GM19468 (cell line): ENCODE measurements around the gene SUSD3.

ENCODE experiments used
- ATAC-seq: cut with Tn5 transposase; IDR thresholded peaks from one replicate; pipeline ENCODE4 v1.9.1; 2021; ENCODE audit warnings: mild to moderate bottlenecking, moderate library complexity, moderate number of reproducible peaks; ENCODE audit not compliant: unreplicated experiment; ENCODE audit errors: extremely low read depth

Gene SUSD3

GRCh38 chr9:93066978-93067603 lies 8.6 kb downstream of the SUSD3 start:
- ATAC-seq: no peak

DNA sequence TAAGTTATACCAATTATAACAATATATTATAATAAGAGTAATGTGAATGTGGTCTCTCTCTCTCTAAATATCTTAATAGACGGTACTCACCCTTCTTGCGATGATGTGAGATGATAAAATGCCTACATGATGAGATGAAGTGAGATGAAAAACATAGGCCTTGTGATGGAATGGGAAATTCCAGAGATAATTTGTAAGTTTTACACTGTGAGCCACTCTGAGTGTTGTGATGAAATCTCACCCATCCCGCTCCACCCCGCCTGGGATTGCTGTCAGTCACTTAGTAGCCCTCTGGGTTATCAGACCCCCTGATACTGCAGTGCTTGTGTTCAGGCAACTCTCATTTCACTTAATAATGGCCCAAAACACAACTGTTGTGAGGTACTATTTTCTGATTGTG lies 10.5 kb downstream of the SUSD3 start:
- no peak for ATAC-seq

GRCh38 chr9:93071464-93071863 lies 13.0 kb downstream of the SUSD3 start:
- ATAC-seq: no peak

DNA sequence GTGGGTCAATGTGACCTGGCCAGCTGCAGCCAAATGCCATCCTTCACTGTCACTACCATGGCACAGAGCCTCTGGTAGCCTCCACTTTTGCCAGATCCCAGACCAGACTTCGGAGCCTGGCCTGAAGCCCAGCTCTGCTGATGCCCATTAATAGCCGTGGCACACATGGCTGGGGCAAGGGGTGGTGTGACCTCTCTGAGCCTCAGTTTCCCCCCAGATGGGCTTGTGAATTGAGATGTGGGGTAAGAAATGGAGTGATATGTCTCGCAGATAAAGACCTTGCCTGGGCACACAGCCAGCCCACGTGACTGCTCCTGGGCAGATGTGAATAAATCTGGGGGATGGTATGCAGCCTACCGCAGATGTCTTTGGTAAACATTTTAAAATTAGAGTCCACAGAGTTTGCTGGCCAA lies 13.9 kb downstream of the SUSD3 start:
- ATAC-seq: no peak

GRCh38 chr9:93076101-93076791 lies 17.7 kb downstream of the SUSD3 start:
- ATAC-seq: no peak

DNA sequence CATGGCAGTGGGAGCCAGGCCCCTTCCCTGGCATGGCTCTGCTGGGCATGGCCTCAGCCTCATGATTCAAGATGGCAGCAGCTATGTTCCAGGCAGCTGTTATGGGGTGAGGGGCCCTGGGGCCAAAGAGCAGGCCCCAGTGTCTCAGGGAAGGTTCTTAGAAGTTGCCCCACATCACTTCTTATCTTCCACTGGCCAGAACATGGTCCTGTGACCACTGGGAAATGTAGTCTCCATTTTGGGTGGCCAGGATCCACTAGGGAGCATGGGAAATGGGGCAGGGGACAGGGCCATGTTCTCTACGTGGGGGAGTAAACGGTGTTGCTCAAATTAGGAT lies 18.3 kb downstream of the SUSD3 start:
- no peak for ATAC-seq

DNA sequence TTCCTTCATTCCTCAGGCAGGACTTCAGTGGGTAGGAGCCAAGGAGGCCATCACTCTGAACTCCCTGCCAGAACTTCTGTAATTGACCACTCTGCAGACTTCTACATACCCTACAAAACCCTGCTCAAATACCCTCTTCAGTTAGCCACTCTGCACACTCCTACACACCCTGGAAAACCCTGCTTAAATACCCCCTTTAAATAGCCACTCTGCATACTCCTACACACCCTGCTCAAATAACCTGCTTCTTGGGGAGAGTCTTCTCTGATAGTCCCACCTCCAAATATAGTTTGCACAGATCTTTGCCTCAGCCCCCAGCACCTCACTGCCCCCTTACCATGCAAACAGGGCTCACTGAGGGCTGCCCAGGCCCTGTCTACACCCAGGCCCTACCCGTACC lies 18.9 kb downstream of the SUSD3 start:
- no peak for ATAC-seq

GRCh38 chr9:93077811-93078210 lies 19.3 kb downstream of the SUSD3 start:
- ATAC-seq: no peak

GRCh38 chr9:93079371-93079770 lies 20.9 kb downstream of the SUSD3 start:
- no peak for ATAC-seq

DNA sequence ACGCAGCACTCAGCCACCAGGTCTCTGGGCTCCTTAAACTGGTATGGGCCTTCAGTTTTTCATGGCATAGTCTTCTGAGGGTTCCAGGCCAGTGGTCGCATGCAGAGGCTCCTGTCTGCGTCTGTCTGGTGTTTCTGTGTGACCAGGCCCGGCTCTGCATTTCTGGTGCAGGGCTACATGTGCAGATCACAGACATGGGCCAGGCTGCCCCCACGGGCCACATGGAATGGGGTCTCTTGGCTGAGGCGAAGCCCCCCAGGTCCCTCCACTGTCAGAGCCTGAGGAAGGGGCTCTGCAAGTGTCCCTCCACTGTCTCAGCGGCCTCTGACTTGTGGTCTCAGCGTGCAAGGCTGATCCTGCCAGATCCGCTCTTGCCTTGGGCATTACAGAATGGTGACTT lies 21.9 kb downstream of the SUSD3 start:
- ATAC-seq: no peak

DNA sequence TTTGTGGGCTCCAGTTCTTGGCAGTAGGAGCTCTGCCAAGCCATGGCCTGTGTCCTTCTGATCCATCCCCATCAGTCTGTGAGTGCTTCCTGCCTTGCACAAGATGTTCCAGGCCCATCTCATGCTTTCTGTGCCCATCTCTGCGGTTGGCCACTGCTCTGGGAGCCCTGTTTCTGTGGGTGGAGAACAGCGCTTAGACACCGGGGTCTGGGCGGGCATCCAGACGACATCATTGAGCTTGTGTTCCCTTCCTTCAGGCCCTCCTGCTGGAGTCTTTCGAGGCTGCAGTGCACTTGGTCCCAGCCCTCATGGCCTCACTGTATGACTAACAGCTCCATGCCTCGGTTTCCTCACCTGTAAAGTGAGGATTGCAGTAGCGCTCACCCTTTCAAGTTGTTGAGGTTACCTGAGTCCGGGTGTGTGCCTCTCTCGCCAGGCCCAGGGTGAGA lies 22.6 kb downstream of the SUSD3 start:
- ATAC-seq: no peak

DNA sequence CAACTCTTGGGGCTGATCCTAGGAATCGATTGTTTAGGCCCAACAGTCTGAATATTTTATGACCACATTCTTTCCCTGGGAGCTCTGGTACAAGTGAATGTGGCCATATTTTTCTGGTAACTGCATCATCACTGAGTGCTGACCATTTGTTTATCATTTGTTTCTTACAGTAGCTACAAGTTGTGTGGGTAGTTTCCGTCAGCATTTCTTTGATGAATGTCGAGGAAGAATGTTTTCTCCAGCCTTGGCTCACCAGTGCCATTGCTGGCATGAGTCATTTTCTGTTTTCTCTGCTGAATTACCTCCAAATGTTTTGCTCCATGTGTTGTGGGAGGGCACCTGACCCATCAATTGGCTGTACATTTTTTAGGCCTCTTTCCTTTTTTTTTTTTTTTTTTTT lies 23.4 kb downstream of the SUSD3 start:
- no peak for ATAC-seq

DNA sequence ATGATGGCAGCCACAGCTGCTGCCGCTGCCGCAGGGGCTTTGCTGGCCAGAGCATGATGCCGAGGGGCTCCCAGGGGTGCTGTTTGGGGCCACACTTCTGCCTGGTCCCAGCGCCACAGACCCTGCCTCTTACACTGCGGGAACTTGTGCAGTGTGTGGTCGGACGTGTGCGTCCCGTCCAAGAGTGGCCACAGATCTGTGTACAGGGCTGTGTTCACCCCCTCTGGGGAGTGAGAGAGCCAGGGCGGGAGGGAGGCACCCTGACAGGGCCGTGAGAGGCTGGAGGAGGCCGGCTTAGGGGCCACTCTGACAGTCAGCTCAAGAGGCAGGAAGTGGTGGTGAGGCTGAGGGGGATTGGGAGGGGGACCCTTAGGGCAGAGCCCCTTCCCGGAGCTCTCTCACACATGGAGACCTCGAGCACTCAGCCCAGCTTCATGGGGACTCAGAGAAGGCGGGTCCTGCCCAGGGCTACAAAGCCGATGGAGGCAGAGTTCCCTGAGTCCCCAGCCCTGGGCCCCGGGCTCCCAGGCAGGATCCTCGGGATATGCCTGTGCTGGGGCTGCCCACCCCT lies 24.4 kb downstream of the SUSD3 start:
- no peak for ATAC-seq

DNA sequence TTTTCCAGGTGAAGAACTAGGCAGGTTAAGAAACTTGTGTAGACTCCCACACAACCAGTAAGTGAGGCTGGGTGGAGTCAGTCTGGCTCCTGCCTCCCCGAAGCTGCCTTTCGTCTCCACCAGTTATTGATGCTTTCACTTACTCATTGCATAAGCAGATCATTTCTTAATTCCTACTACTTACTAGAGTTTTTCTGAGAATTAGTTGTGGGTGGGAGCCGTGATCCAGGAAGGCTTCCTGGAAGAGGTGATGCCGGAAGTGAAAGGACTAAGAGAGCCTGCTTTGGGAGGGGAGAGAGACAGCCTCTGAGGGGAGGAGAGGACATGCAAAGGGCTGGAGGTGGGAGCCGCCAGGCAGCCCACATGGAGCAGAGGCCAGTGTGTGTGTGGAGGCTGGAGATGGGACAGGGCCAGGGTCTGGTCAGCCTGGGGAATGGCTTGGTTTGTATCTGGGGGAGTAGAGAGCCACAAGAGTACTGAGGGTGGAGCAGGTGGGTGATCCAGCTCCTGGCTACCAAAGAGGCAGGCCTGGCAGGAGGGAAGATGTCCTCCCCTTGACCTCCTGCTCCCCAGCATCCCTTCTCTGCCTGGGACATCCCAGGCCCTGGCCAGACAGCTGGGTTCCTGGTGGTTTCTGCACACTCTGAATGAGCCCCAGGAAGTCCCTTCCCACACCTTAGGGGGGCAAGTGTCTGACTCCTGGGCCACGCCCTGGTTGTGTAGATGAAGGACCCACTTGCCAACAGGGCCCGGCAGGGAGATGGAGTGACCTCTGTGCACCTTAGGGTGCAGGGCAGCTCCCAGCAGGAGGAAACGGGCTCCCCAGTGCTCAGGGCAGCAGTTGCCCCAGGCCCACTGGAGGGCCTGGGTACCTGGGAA lies 25.3 kb downstream of the SUSD3 start:
- no peak for ATAC-seq

DNA sequence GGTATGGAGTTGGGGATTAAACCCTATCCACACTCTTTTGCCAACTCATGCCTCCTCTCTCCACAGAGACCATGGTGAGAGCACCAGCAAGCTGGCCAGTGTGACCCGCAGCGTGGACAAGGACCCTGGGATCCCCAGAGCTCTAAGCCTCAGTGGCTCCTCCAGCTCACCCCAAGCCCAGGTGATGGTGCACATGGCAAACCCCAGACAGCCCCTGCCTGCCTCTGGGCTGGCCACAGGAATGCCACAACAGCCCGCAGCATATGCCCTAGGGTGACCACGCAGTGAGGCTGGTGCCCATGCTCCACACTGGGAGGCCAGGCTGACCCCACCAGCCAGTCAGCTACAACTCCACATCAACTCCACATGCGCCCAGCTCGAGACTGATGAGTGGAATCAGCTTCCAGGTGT lies 26.0 kb downstream of the SUSD3 start:
- no peak for ATAC-seq

DNA sequence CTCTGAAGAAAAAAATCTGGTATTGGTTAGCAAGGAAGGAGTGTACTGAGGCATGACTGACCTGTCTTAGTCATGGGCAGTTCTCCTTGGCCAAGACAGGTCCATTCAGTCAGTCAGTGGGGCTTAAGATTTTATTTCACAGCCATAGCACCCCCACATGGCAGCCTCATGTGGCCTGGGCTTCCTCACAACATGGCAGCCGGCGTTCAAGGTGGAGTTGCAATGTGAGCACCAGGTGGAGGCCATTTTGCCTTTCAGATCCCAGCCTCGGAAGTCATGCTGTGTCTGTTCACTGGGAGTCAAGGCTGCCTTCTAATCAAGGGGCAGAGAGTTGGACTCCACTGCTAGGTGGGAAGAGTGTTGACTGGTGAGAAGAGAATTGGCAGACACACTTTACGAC lies 27.2 kb downstream of the SUSD3 start:
- ATAC-seq: no peak

GRCh38 chr9:93086447-93087224 lies 28.1 kb downstream of the SUSD3 start:
- ATAC-seq: no peak

DNA sequence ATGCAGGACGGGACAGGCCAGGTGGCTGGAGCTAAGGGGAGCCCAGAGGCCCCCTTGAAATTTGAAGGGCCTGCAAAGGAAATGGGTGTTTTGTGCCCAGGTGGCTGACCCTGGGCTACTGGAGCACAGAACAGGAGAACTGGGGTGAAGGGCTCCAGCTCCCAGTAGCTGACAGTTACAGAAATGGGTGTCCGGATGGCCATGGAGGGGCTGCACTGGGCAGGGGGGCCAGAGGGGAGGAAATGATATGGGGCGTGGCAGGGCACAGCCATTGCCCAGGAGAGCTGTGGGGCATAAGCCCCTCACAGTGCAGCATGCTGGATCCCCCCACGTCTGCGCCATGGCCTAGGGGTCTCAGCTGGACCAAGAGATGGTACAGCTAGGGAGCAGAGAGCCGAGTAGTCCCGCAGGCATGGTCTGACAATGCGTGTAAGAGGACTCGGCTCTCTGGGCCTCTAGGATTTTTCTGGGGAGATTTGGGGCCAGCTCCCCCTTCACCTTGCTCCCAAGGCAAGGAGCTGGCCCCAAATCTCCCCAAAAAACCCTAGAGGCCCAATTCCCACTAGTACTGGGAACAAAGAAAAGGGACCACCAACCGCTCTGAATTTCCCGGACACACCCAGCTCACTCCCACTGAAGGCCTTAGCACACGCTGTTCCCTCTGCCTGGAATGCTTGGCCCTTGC lies 29.6 kb downstream of the SUSD3 start:
- no peak for ATAC-seq

DNA sequence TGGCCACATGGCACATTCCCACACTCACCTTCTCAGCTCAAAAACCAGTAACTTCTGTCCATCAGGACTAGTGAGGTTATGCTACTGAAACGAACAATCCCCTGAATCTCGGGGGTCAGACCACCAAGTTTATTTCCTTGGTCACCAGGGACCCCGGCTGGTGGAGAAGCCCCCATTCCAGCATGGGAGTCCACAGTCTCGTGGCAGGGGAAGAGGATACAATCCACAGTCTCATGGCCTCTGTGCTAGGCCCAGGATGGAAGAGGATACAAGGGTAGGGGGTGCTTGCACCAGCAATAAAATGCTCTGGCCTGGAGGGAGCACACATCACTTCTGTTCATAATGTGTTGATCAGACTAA lies 30.1 kb downstream of the SUSD3 start:
- ATAC-seq: no peak

GRCh38 chr9:93089024-93089423 lies 30.5 kb downstream of the SUSD3 start:
- ATAC-seq: no peak
